Measurements from ENCODE around the gene CTNNA3. TPM values are rescaled to one million over a fixed set of nuclear protein-coding genes. Genes with fewer than 3 reads are reported as not detected.

The CTNNA3 gene
- total and polyA plus RNA-seq, 2 of the 4 experiments (the other 2 are of a cell fraction), result 0.19 to 0.90 TPM

GRCh38 chr10:67221939-67222494, 474.0 kb downstream of the CTNNA3 start:
- no peak overlapping the region for H3K27ac ChIP-seq (ENCODE audit: insufficient read depth, low read length)
- H3K18ac ChIP-seq (ENCODE audit: low read depth, low read length), result no peak overlapping the region
- no peaks in the 10 kb centered on the region for H3K9me1 ChIP-seq (ENCODE audit: insufficient read depth, low read length)
- BruUV-seq (replicated peaks), result no TSS peak
- H3K79me1 ChIP-seq (ENCODE audit: low read depth in 1 of 2, low read length in 2 of 2), result no peaks in the 10 kb centered on the region
- intact Hi-C loops (cut with micrococcal nuclease) (no loop called here), in situ Hi-C loops (cut with MboI; ENCODE audit: low sequenced_read_pairs) (no loop called here), dilution Hi-C loops (cut with HindIII; ENCODE audit: low sequenced_read_pairs, unreplicated experiment) (no loop called here)
- H2BK20ac ChIP-seq (ENCODE audit: low read depth, low read length), result no peak overlapping the region
- DNase-seq (no peak), ATAC-seq (ENCODE audit: low read depth) (no peak)
- H3K4me3 ChIP-seq (ENCODE audit: insufficient read depth, low read depth, low read length), result no peak overlapping the region
- ChIA-PET CTCF (no interaction called here), POLR2A (ENCODE audit: unreplicated experiment) (no interaction called here)
- H3K9me3 ChIP-seq (ENCODE audit: control insufficient read depth, insufficient read depth, low read length), result no peaks in the 10 kb centered on the region
- no peaks in the 10 kb centered on the region for H4K20me1 ChIP-seq (ENCODE audit: insufficient read depth, low read length)
- H2AK5ac ChIP-seq (ENCODE audit: low read depth, low read length), result no peak overlapping the region
- no peak overlapping the region for H2BK120ac ChIP-seq (ENCODE audit: low read depth, low read length)
- no peak overlapping the region for H2BK15ac ChIP-seq (ENCODE audit: low read depth, low read length)
- TF ChIP-seq CHD1 (IDR thresholded peaks at IDR 0.05; ENCODE audit: low read depth, low read length) (no peak), POLR2A (IDR thresholded peaks at IDR 0.05; ENCODE audit: low read depth, low read length) (no peak), CEBPB (IDR thresholded peaks at IDR 0.05; ENCODE audit: low read depth, low read length) (no peak), SMC3 (IDR thresholded peaks at IDR 0.05; ENCODE audit: low read depth, low read length) (no peak), FOS (IDR thresholded peaks at IDR 0.05; ENCODE audit: low read depth, low read length) (no peak), MAFK (IDR thresholded peaks at IDR 0.05; ENCODE audit: low read depth, low read length) (no peak), BHLHE40 (IDR thresholded peaks at IDR 0.05; ENCODE audit: low read depth, low read length) (no peak), MXI1 (IDR thresholded peaks at IDR 0.05; ENCODE audit: borderline replicate concordance, low read depth, low read length) (no peak), RAD21 (IDR thresholded peaks at IDR 0.05; ENCODE audit: low read length) (no peak), NFE2L2 (IDR thresholded peaks at IDR 0.05; ENCODE audit: low read depth, low read length) (no peak), RCOR1 (IDR thresholded peaks at IDR 0.05; ENCODE audit: insufficient replicate concordance, low read length) (no peak), MAZ (IDR thresholded peaks at IDR 0.05; ENCODE audit: borderline replicate concordance, low read depth, low read length) (no peak)
- TF ChIP-seq, protein P1, sequence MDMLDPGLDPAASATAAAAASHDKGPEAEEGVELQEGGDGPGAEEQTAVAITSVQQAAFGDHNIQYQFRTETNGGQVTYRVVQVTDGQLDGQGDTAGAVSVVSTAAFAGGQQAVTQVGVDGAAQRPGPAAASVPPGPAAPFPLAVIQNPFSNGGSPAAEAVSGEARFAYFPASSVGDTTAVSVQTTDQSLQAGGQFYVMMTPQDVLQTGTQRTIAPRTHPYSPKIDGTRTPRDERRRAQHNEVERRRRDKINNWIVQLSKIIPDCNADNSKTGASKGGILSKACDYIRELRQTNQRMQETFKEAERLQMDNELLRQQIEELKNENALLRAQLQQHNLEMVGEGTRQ (IDR thresholded peaks at IDR 0.05; ENCODE audit: low read depth, low read length), result no peak
- H3K27me3 ChIP-seq (ENCODE audit: control insufficient read depth, insufficient read depth, low read length), result no peaks in the 10 kb centered on the region
- H3K4me2 ChIP-seq (ENCODE audit: low read depth, low read length), result no peak overlapping the region
- no peak overlapping the region for H4K91ac ChIP-seq (ENCODE audit: insufficient read depth, low read depth, low read length)
- H3K14ac ChIP-seq (replicated peaks; ENCODE audit: low read depth, low read length), result no peak overlapping the region
- no peak overlapping the region for H4K5ac ChIP-seq (ENCODE audit: low read depth, low read length)
- no peak overlapping the region for H3K56ac ChIP-seq (ENCODE audit: extremely low read depth, insufficient read depth, low read length)
- H4K8ac ChIP-seq (ENCODE audit: low read depth in 2 of 2, low read length in 2 of 2), result no peak overlapping the region
- no peak overlapping the region for H3K4ac ChIP-seq (ENCODE audit: low read depth, low read length)
- no peak overlapping the region for H3K9ac ChIP-seq (ENCODE audit: low read depth, low read length)
- H3K23ac ChIP-seq (ENCODE audit: low read depth, low read length), result no peak overlapping the region
- H3K36me3 ChIP-seq (ENCODE audit: control insufficient read depth, insufficient read depth, low read length), result no peaks in the 10 kb centered on the region
- WGBS, 2 experiments (ENCODE audit: extremely low coverage in 2 of 2, insufficient read length in 1 of 2), result no CpG with 5 or more reads among the region's 4 CpGs
- H2AFZ ChIP-seq (replicated peaks; ENCODE audit: low read length, poor library complexity), result no peak overlapping the region
- H2AK9ac ChIP-seq (replicated peaks; ENCODE audit: low read depth, low read length, poor library complexity), result no peak overlapping the region
- no peak overlapping the region for H2BK5ac ChIP-seq (ENCODE audit: low read depth, low read length, poor library complexity, severe bottlenecking)
- H3K4me1 ChIP-seq (ENCODE audit: control insufficient read depth, insufficient read depth, low read length), result no peaks in the 10 kb centered on the region
